Dedifferentiated amniotic fluid mesenchymal stem cell (primary cell): ENCODE data around the gene FEN1.

Source experiments
- DNase-seq: peaks from one replicate; pipeline ENCODE4 v3.0.0-alpha.2; 2016; ENCODE audit errors: extremely low spot score

Gene FEN1

DNA sequence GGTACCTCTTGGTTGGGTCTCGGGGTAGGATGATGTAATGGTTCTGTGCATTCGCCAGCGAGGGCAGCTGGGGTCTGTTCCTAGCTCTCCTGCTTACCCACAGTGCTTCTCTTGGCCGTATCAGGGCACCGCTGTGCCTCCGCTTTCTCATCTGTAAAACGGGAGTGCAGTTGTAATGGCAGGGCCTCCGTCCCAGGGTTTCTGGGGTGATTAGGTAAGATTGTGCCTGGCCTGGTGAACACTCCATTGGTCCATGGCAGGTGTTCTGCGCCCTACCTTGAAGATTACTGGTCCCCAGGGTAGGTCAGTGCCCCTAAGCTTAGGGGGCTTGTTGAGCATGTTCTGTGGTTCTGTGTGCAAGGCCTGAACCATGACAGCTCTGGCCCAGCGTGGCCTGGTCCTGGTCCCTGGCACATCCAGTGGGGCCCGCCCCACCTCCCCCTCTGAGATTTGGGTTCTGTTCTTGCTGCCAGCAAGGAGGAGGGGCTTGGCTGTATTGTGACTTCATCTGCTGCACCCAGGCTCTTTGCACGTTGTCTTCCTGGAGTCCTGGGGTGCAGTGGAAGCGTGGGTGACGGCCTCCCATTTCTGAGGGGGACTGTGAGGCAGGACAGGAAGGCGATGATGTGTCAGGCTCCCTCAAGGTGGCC lies 35.4 kb upstream of the FEN1 start:
- no peak for DNase-seq

DNA sequence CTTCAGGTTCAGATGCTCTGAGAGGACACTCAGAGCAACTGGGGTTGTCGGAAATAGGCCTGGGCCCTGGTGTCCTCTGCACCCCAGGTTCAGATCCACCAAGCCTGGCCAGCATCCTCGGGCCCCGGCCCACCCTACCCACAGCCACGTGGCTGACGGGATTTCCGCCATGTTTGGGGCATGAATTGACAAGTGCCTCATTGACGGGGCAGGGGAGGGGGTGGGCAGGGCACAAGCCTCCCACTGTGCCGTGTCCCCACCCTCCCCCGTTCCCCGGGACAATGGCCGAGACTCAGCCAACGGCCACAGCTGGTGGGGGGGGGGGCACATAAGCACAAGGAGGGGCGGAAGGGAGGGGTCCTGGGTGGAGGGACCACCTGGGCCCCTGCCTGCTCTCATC lies 31.8 kb upstream of the FEN1 start:
- DNase-seq = no peak

DNA sequence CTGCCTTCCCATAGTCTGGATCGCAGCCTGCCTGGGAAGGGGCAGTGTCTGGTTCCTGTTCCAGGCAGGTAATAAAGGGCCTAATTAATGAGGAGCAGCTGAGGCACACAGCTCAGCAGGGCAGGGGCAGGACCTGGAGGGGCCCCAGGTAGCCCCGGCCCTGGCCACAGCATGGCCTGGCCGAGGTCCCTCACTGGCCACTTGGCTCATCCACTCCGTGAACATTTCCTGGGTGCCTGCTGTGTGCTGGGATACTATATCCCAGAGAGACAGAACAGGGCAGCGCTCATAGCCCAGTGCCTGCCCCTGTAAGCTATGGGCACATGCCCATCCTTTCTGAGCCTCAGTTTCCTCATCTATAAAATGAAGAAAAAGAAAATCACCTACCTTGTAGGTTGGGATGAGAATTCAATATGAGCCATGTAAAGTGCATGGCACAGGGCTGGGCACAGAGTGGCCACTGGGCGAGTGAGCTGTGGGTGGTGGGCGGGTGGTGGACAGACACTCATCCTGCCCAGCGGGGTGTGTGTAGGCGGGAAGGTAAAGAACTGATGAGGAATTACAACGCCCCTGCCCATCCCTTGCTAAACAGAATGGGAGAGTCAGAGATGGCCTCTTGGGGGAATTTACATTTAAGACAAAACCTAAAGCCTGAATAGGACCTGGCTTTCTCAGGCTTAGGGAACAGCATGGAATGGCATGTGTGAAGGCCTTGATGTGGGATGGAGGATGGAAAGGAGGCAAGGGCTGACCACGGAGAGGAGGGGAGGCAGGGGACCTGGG lies 31.1 kb upstream of the FEN1 start:
- DNase-seq = no peak

DNA sequence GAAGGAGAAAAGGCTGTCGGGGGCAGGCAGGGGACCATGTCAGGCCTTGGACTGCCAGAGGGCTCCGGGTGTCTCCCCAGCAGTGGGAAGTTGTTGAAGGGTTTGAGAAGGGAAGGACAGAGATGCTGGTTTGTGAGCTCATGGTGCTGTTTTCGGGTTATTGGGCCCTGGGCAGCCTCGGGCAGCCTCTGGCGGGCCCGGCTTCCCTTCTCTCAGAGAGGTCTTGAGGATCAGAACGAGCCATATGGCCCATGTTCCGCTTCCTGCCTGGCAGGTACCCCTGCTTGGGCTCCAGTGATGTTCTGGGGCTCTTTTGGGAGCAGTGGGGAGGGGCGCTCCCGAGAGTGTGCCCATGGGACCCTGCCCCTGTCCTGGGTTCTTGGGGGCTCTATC lies 30.5 kb upstream of the FEN1 start:
- DNase-seq = no peak

DNA sequence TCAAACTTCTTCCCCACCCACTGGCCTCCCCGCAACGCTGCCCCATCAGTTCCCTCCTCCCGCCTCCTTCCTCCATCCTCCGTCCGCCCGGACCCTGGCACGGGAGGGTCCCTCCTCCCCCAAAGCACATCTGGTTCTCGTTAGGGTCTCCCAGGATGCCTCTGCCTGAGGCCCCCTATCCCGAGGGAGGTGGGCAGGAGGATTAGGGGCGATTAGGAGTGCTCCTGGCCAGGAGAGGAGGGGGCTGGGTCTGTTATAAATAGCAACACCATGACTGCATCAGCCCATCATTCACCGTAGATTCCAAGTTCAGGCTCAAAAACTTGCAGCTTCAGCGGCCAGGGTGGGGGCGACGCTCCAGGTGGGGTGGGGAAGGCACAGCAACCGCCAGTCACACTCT lies 29.9 kb upstream of the FEN1 start:
- no peak for DNase-seq

DNA sequence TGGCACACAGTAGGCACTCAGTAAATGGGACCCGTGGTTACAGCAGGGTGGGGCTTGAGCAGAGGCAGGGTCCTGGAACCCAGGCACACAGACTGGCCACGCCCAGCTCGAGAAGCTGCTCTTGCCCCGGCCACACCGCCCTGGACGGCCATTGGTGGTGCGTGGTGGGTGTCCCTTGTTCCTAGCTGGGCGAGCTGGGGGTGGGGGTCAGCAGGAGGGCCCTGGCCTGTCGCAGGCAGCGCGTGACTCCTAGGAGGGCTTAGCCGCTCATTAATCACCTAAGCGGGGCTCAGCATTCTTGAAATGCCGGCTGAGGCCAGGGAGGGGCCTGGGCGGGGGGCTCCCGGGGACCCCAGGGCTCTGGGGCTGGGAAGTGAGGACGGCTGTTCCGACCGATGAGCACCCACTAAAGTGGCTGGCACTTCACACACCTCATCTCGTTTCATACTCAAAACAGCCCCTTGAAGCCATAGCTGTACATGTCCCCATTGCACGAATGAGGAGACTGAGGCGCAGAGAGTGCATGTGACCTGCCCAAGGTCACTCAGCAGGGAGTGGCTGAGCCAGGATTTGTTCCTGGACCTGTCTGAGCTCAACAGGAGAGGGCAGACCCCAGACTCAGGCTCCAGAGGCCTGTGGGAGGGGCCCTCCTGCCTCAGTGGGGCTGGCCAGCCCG lies 28.6 kb upstream of the FEN1 start:
- no peak for DNase-seq

DNA sequence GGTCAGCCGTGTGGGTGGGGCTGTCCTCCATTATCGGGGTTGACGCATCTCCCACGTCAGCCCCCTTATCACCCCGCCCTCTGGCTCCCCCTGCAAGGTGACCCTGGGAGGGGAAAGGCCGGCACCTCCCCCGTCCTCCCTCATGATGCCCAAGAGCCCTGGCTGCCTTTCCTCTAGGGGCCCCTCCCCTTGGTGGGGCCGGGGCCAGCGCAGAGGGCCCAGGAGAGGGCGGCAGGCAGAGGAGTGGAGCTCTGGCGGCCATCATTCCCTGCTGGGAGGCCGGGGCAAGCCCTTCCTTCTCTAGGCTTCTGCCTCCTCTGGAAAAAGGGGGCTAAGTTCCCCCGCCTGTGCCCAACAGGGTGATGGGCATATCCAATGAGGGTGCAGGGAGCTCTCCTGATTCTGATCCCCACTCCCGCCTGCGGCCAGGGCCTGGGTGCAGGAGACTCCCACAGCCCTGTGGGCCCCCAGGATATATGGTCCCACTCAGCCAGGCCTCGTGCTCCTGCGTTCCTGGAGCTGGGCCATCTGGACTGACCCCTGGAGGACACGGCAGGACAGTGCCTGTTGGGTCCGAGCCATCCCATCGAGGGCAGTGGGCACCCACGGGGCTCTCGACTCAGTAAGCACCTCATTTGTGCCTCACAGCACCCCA lies 28.0 kb upstream of the FEN1 start:
- DNase-seq = no peak

DNA sequence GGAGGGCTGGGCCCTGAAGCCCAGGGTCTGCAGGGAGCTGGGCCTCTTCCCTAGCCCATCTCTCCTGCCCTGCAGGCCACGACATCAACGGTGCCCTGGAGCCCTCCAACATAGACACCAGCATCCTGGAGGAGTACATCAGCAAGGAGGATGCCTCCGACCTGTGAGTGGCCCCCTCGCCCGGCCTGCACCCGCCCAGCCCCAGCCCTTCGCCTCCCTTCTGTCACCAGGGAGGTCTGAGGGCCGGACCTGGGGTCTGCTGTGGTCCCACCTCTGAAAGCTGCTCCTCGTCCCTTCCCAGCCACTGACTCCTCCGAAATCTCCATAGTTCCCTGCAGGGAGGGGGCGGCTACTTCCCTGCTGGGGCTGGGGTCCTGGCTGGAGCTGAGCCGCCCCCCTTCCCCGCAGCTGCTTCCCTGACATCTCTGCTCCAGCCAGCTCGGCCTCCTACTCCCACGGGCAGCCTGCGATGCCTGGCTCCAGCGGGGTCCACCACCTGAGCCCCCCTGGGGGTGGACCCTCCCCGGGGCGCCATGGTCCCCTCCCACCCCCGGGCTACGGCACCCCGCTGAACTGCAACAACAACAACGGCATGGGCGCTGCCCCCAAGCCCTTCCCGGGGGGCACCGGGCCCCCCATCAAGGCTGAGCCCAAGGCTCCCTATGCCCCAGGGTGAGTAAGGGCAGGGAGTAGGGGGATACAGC lies 27.0 kb upstream of the FEN1 start:
- no peak for DNase-seq

DNA sequence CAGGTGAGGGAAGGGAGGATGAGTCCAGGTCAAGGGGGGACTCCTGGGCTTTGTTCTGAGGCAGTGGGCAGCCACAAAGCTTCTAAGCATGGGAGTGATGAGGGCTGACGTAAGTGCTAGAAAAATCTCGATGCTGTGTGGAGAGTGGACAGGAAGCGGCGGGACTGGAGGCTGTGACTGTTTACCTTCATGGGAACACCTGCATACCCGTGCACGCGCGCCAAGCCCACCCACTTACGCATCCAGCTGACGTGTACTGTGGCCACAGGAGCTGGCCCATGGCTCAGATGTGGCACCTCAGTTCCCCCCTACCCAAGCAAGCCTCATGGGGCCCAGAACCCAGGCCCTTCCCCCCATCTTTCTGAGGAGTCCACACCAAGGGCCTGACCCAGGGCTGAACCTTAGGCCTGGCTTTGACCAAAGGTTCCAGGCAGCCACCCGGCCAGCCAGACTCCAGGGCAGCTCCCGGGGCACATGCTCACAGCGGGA lies 26.3 kb upstream of the FEN1 start:
- no peak for DNase-seq

DNA sequence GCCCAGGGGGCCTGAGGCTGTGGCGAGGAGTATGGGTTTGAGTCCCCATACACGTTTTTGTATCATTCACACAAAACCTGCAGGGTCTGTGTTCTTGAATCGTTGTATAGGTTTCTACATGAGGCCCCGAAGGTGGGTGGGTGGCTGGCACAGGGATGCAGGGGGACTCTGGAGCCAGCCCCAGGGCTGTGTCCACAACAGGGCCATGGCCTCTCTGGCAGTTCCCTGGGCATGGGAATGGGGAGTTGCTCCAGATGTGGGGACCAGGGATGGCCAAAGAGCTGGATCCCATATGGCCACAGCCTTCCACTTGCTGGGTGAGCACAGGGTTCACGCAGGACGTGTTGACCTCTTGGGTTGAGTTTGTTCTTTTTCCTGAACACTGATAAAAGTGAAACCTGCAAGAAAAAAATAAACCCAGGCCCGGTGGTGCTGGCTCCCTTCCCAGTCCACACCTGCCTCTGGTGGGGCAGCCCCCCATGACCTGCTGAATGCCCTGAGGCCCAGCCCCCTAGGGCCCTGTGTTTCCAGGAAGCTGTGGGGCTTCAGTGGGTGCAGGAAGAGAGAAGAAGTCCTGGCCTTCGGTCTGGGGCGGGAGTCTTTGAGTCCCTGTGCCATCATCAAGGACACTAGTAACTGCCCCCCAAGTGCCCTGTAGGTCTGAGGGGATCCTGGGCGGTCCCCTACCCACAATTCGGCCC lies 24.2 kb upstream of the FEN1 start:
- no peak for DNase-seq

DNA sequence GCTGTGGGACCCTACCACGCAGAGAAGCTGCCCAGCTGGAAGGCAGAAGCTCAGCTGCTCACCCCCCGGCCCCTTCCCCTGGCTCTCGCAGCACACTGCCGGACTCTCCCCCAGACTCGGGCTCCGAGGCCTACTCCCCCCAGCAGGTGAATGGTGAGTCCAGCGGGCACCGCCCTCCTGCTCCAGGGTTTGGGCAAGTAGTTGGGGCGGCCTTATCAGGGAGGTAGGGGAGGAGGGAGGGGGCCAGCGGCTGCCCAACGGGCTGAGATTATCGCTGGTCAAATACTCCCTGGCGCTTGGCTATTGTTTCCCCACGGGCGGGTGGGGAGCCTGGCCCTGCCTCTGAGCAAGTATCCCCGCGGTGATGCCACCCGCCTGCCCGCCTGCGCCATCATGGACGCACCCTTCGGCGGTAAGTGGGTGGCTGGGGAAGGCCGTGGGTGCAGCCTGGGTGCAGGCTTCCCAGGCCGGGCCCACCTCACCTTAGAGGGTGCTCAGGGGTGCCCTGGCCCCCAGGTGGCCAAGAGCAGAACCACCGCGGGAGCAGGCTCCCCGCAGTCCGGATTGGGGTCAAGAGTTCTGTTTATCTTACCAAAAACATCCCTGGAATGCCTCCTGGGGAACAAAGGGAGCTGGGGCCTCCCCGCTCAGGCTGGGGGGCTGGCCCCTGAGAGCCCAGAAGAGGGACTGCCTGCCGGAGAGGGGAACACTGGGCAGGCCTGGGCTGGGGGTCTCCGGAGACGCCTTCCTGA lies 23.4 kb upstream of the FEN1 start:
- DNase-seq = no peak

DNA sequence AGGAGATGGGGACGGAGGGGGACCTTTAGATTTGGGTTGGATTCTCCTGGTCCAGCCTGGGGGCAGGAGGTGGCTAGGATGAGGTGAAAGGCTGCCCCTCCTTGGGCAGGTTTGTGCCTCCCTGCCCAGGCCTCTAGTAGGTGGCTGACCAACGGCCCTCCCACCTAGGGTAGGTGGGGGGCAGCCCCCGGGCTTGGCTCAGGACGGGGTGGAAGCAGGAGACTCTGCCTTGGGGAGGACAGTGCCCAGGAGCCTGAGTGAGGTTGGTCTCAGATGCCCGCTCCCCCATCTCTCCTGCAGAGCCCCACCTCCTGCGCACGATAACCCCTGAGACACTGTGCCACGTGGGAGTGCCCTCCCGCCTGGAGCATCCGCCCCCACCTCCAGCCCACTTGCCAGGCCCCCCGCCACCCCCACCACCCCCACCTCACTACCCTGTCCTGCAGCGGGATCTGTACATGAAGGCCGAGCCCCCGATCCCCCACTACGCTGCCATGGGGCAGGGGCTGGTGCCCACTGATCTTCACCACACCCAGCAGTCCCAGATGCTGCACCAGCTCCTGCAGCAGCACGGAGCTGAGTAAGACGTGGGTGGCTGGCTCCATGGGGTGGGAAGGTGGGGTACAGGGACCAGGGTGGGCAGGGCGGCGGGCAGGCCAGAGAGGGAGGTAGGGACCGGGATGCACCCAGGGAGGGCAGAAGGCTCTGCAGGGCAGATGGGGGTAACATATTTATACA lies 22.6 kb upstream of the FEN1 start:
- no peak for DNase-seq

DNA sequence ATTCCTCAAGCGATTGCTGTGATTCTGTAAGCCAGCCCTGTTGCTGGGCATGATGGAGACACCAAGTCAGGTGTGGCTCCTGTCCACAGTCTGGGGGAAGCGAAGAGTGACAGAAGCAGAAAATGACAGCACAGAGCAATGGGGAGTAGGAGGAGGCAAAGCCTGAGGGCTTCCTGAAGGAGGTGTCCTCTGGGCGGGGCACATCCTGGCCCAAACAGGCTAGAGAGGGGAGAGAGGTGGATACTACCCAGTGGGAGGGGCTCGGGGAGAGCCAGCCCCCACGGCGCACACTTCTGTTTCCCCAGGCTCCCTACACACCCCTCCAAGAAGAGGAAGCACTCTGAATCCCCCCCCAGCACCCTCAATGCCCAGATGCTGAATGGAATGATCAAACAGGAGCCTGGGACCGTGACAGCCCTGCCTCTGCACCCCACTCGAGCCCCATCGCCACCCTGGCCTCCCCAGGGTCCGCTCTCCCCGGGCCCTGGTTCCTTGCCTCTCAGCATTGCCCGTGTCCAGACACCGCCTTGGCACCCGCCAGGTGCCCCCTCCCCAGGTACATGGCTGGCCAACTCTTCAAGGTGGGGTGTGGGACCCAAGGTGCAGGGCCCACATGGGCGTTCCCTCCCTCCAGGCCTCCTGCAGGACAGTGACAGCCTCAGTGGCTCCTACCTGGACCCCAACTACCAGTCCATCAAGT lies 21.4 kb upstream of the FEN1 start:
- DNase-seq = no peak

DNA sequence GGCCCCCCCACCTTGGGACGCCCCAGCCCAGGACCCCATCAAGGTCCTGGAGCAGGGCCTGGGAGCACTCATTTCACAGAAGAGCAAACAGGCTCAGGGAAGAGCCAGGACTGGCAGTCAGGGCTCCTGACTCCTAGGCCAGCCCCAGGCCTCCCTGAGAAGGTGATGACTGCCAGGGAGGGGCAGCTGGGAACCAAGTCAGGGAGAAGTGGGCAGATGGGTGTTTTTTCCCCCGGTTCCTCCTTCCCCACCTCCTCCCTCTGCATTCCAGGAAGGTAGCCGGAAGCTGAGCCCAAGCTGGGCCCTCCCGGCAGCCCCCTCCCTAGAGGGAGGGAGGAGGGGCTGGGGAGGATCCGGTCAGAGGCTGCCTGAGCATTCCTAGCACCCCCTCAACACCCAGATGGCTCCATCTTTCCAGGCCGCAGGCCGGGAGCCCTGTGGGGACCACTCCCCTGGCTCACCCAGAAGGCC lies 20.7 kb upstream of the FEN1 start:
- DNase-seq = no peak

DNA sequence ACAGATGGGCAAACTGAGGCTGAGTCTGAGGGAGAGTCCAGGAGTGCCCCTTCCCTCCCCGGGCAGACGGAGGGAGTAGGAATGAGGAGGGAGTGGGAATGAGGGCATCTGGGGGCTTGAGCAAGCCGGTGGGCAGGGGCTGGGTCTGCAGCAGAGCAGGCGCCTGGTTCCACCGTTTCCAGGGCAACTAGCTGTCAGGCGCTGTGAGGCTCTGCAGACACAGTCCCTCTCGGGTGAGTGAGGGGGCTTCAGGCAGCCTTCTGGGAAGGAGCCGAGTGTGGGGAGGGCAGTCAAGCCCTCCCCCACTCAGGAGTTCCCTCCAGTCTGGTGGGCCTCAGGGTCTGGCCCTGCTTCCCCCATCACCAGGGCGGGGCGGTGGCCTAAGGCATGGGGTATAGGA lies 19.4 kb upstream of the FEN1 start:
- no peak for DNase-seq

DNA sequence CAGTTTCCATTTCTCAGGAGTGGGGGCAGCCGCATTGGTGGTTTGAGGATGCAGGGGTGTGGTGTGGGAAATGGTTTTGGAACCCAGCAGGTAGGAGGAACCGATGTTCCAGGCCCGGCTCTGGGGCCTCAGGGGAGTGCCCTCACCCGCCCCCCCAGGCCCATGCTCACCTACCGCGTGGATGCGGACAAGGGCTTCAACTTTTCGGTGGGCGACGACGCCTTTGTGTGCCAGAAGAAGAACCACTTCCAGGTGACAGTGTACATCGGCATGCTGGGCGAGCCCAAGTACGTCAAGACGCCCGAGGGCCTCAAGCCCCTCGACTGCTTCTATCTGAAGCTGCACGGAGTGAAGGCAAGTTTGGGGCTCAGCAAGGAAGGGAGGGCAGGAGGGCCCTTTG lies 18.9 kb upstream of the FEN1 start:
- no peak for DNase-seq

DNA sequence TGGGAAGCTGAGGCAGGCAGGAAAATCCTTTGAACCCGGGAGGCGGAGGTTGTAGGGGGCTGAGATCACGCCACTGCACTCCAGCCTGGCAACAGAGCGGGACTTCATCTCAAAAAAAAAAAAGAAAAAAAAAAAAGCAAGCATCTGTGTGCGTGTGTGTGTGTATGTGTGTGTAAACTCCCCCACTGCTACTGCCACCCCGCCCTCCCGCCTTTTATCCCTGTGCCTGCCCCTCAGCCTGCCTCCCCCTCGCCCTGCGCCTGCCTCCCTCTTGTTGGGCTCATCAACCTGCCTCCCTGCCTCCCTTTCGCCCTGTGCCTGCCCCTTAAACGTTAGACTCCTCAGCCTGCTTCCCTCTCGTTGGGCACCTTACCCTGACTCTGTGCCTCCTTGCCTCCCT lies 18.3 kb upstream of the FEN1 start:
- no peak for DNase-seq

DNA sequence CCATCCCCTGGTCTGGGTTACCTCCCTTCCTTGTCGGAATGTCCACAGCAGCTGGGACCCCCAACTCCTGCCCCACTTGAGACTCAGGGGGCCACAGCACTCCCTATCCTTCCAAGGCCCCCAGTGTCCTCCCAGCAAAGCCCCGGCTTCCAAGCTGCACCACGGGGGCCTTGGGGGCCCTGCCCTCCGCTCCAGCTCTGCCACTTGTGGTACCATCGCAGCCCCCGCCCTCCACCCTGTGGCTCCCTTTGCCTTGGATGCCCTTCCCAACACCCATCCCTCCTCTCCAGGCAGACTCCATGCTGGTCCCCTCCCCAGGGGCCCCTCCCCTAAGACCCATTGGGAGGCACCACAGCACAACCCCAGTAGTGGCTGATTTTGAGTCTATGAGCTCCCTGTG lies 17.6 kb upstream of the FEN1 start:
- DNase-seq = no peak
